Measurements from ENCODE around the gene RCAN2.
A peak's percentile ranks its signal among the peaks of the same experiment; 100 is the strongest.

Gene RCAN2

DNA sequence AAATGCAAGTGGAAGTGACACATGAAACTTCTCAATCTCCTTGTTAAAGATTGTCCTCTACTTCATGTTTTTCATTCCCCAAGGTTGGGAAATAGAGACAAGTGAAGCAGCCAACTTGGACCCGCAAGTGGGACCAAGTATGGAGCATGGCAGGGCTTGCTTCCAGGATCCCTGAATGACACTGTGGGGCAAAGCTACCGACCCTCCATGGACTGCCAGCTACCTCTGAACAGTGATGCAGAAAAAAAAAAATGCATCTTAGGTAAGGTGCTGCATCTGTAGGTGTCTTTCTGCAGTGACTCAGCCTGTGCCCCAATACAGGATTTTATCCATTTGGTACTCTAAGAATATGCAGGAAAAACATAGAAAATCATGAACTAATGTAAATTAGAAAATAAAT lies 201.4 kb downstream of the RCAN2 start:
- DNase-seq: no peak

DNA sequence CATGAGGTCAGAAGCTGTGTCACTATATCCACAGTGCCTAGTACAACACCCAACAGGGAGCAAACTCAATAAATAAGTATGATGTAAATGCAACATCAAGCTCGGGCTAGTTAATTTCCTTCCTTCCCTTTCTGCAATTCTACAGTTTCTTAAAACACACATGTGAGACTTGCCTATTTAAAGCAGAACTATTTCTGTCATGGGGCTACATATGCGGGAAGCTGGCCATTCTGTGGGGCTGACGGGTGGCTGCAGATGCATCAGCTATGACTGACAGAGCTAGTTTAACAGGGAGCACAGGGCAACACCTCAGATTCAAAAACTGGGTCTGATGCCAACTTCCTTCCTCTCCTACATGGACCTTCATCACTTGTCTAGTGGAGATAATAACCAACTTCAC lies 202.4 kb downstream of the RCAN2 start:
- DNase-seq: peak in 1 of 2 donors; percentile 4

DNA sequence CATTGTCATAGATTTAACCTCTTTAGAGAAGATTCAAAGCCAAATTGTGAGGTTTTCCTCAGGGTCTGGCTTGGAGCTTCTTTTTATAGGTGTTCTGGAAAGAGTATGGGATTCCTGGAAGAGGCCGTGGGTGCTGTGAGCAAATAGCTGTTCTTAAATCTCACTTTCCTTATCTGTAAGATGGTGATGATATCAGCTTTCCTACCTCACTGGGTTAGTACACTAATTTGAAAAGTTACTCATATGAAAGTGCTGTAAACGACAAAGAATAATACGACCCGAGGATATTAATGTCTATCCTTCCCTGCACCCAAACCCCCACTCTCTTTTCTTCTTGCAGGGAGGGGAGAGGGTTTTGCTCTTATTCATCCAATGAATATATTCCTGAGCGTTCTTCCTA lies 203.6 kb downstream of the RCAN2 start:
- DNase-seq: no peak

DNA sequence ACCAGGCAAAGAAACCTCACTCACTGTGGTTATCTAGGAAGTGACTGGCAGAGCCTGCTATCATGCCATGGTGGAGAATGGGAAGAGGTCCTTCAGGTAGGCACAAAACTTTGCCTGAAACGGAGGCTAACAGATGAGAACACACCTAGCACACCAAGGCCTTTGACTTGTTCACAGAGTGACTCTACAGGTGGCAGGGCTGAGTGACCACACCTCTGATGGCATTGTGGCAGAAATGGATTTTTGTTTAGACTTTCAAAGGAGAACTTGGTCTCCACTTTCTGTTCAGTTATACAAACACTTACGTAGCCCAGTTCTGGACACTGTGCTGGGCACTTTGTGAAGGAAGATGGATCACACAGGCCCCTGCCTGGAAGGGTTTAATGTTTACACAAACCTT lies 204.2 kb downstream of the RCAN2 start:
- no peak for DNase-seq

DNA sequence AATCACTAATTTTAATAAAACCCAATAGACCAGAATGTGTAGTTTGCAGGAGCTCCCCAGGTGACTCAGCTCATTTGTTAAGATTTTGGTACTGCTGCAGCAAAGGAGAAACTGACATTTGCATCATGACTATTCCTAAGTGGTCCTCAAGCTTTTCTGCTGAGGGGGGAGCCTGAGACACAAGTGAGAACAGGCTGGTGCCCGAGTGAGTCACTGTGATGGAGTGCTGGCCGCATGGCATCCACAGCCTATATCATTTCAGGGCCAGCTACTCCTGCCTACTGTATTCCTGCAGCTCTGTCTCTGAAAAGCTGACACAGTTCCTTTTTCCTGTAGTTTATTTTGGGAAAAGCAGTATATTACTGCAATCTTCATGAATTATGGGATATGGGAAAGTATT lies 206.8 kb downstream of the RCAN2 start:
- no peak for DNase-seq

DNA sequence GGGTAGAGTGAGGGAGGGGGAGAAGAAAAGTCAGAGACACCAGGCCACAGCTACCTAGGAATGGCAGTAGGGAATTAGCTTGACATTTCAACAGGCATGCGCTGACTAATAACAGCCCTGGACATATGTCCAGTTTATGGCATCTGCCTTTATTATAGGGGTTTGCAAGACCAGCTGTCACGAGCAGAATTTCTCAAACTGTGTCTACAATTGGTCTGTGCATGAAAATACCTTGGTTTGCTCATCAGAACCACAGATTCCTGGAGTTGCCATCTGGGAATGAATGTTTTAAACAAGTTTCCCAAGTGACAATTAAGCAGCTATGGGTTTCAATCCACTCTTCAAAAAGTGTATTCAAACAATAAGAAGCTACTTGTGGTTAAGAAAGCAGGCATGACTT lies 210.1 kb downstream of the RCAN2 start:
- no peak for DNase-seq

DNA sequence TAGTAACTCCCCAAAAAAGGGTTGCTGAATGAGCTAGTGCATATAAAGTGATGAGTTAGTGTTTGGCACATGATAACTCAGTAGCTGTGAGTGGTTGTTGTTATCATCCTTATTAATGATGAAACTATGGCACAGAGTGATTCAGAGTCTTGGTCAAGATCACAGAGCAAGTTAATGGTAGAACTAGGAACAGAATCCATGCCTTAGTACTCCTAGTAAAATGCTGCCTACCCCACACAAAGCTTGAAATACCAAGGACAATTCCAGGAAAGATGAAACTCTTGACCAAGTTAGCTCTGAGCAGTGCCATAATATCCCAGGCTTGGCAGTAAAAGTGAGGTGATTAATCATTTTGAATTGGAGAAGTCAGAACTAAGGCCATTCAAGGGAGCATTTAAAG lies 211.4 kb downstream of the RCAN2 start:
- DNase-seq: no peak

DNA sequence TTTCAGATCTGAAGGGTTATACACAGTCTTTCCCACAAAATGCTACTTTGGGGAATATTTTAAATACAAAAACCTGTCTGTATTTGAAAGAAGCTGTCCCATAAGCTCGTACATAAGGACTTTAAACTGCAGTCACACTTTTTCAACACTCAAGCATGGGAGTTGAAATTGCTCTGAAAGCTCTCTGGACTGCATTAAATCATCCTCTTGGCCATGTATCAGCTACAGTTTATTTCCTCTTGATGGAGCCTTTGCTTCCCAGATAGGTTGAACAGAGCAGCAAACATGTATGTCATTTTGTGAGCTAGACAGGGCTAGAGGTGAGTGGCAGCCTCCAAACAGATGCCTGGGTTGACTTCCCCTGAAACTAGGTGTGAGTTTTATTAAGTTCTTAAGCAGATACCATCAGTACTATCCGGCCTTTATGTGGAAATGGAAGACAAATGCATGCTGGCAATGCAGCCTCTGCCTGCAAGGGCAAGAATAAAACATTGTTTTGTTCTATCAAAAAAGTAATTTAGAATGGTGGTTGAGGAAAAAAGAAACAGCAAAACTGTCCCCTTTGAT lies 214.6 kb downstream of the RCAN2 start:
- no peak for DNase-seq

DNA sequence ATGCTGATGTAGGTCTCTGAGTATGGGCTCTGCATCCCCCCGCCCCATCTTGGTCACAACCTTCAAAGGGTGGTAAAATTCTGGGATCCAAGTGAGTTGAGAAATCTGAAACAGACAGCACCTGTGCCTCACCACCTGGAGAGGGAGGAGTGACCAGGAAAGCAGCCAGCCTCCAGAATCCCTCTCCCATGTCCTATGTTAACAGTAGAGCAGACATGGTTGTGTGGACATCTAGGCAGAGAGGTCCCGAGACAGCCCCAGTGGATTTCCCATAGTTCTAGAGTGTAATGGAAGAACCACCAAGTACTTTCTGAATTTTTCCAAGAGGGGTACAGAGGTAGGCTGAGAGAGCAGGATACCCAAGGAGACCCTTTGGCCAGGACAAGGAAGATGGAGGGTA lies 216.7 kb downstream of the RCAN2 start:
- no peak for DNase-seq

DNA sequence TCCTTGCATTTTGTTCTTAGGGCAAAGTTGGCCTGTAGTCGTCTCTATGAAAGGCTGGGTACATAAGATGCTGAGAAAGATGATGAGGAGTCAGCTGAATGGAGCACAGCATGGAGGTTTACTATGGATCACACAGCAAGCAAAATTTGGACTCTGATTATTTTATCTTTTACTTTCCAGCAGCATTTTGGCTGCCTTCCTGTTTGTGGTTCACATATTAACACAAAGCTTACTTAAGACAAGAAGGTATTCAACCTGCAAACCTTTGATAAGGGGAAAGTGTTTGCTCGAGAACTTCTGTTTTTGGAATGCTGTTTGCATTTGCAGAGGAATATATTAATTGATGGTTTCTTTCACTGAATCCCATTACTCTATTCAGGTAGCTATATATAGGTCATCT lies 217.3 kb downstream of the RCAN2 start:
- no peak for DNase-seq

DNA sequence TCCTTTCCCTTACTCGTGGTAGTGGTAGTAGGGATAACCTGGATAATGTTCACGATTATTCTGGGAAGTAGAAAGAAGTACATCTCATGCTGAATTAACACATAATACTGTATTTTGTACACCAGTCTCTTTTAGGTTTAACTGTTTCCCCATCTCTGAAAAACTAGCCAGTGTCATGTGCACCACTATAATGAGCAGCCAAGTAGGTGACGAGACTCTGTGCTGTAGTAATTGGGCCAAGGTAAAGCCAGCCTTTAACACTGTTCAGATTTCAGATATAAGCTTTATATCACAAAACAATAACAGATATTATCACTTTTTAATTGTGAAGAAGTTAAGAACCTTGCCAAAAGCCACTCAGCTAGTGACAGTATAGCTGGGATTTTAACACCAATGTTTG lies 219.5 kb downstream of the RCAN2 start:
- no peak for DNase-seq

DNA sequence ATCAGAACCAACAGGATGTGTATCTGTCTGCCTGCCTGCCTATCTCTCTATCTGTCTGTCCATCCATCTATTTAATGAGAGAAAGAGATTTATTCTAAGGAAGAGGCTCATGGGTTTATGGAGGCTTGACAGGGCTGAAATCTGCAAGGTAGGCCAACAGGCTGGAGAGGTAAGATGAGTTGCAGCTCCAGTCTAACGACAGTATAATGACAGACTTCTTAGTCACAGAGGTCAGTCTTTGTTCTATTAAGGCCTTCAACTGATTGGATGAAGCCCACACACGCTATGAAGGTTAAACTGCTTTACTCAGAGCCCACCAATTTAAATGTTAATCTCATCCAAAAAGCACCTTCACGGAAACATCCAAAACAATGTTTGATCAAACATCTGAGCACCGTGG lies 220.1 kb downstream of the RCAN2 start:
- DNase-seq: no peak

DNA sequence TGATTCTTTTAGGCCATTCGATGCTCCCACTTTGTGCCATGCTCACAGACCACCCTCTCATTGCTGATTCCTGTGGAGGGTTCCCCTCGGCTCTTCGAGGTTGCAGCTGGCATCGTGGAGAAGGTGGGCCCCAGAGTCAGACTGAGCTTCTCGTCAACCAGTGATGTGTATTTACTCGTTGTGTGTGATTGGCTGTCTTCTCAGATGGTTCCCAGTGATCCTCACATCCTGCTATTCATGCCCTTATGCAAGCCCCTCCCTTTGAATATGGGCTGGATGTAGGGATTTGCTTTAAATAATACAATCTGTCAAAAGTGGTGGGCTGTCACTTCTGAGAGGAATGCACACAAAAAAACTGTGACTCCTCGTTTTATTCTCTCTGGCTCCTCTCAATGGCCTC lies 220.9 kb downstream of the RCAN2 start:
- DNase-seq: no peak

DNA sequence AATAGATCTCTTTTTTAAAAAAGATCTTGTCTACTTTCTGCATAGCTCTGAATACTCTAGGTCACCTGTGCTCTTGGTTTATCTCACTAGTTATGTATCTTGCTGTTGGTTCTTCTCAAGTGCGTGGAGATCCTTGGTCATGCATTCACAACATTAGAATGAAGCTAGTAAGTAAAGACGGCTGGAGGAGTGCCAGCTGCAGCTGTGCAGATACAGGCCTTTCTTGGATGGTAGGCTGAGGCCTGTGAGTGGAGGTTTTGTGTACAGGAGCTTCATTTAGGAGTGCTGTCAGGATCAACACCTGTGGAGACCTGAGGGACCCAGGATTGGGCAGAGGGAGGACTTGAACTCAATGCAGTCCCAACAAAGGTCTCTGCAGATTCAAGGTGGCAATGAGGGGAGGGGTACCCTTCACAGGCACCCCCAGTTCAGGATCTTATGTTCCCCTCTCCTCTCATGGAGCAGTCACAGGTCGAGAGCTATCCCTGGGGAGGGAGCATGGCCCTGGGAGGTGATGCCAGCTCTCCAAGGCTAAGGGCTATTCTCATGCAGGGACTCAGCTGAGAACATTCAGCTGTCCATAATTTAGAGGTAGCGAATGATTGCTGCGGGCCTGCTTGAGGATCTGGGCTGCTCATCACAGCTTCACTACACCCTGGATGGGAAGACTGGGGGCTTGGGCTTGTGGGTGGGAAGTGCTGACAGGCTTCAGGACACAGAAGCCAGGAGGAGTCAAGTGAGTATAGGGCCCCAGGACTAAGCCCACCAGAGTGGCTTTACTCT lies 221.6 kb downstream of the RCAN2 start:
- DNase-seq: no peak

DNA sequence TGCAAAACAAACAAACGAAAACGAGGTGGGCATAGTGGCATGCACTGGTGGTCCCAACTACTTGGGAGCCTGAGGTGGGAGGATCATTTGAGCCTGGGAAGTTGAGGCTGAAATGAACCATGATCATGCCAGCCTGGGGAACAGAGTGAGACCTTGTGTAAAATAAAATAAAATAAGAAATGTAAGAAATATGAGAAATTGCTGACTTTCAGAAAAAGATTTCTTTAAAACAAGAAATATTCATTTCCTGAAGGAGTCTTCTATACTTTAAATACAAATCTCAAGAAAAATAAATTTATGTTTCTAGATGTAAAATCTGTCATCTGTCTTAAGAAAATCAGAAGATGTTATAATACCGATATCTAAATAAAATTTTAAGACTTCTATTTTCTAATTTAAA lies 223.7 kb downstream of the RCAN2 start:
- no peak for DNase-seq

DNA sequence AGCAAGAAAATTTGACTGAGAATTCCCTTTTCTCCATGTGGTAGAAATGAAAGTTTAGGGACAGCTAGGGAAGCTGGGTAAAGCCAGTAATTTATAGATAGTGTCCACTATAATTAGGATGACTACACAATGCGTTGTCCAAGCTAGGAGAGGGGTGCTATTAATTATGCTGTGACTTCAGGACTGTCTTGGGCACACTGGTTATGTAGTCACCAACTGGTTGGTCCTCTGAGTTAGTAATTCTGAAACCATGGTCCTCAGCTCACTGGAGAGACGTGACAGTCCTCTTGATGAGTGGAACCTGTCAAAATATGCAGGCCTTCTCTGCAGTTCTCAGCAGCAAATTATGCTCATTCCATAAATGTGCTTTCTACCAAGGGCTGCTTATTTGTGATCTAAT lies 225.9 kb downstream of the RCAN2 start:
- DNase-seq: no peak

DNA sequence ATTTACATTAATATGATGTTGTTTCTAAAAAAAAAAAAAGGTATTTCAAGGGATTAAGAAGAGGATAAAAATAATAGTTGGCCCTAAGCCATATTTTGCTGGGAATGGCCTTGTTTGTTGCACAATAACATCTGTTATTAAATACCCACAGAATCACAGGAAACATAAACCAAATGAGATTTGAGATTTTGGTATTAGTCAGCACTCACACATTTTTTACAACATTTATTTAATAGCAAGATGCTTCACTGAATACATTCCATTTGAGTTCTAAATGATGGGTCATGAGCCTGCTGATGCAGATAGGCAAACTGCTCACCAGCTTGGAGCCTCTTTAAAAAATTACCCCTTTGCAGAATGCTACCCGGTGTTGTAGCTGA lies 227.6 kb downstream of the RCAN2 start:
- no peak for DNase-seq

DNA sequence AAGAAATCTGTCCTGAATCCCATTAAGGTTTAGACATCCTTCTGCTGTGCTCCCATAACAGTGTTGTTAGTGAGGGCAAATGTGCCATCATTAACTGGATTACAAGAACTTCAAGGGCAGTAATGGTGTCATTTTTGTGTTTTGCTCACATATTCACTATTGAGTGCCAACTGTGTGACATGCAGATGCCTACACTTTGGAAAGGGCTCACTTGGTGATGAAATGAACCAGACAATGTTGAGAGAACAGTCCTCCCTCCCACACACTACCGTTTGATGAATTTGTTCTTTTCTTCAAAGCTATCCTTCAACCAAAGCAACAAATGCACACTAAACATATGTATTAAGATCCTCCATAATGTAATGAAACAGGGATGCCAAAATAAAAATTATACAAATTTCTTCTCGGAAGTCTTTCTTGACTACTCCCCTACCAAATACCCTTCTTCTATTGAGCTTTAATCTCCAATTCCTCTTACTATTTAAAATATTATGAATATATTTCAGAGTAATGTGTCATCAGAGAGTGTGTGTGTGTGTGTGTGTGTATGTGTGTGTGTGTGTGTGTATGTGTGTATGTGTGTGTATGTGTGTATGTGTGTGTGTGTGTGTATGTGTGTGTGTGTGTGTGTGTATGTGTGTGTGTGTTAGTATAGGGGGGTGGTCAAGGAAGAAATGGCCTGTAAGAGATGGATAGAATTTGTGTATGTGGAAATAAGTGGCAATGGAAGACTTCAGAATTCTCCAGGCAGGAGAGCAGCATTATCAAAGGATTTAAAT lies 228.1 kb downstream of the RCAN2 start:
- no peak for DNase-seq

DNA sequence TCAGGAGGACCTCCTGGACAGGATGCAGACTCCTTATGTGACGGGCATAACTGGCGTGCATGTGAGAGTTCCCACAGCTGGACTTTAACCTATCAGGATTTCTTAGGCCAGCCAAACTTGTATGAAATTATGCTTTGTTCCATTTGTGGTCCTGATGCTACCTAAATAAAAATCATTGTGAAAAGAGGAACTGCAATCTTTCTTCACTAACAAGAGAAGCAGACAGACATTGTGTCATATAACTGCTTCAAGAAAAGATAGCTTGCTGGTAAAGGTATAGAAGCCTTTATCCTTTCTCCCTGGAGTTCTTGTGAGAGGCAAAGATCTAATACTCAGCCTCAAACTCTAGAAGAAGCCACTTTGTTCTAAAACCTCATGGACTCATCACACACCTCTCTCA lies 233.0 kb downstream of the RCAN2 start:
- no peak for DNase-seq

DNA sequence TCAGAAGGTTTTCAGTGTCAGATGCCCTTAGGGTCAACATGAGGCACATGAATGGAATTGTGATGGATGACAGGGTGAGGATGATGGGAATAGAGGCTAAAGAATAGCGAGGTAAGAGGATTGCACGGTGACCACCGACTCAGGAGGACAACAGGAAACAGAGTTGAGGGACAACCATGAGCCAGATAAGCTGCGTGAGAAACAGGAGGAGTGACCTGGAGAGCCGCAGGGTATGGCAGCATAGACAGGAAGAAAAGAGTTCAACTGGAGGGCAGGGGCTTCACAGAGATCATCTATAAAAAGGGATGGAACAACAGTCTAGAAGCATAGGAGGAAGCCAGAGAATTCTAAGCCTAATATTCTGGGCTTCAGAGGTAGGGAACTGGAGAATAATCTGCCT lies 235.7 kb downstream of the RCAN2 start:
- DNase-seq: no peak

DNA sequence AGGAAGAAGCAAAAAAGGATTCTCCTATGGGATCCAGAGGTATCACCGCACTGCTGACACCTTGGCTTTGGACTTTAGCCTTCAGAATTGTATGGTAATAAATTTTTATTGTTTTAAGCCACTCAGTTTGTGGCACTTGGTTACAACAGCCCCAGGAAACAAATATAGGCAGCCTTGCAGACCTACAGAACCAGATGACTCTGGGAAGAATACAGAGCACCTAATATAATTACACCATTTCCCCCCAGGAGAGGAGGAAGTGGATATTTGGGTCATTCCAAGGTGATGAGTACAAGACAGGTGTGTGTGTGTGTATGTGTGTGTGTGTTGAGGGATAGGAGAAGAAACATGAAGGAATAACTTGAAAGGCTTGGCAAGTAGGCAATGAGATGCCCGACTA lies 236.3 kb downstream of the RCAN2 start:
- DNase-seq: no peak

DNA sequence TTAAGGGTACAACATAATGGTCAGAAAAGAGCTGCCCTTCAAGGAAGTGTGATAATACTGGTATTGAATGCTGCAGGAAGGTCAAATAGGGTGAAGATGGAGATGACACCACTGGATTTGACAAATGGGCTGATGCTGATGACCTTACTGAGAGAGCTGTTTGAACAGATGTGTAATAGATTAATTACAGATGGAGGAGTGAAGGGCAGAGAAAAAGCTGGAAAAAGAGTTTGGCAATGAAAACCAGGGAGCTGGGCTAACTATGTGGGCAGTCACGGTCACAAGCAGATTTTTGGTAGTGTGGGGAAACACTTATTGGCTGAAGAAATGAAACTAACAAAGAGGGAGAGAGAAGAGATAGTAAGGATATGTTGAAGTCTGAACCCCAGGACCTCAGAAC lies 236.9 kb downstream of the RCAN2 start:
- DNase-seq: no peak

DNA sequence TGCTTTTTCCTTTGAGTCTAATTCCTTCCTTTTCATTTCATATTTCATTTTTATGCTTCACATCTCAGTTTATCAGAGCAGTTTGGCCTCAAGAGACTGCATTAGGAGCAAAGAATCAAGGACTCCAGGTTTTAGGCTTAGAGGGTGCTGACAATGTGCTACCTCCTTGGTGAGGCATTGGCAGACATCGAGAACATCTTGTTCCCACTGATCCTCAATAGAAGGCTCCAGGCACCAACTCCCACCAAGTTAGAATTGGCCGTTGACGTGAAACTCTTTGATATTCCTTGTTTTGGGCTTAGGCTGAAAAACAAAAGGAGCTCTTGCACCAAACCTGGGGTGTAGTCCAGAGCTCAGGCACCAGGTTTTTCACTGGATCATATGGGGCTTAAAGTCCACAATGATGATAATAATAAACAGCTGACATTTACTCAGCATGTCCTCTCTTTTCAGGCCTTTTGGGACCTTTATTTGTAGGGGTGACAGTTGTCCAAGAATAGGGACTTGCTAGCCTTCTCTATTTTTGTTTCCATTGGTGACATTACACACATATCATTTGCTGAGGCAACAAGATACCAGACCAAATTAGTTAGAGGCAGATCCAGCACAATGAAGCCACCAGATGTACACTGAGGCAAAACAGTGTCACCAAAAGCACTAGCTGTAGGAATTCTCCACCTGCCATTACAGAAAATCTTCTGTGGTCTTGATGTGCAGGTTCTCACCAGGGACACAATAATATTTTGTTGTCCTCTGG lies 239.5 kb downstream of the RCAN2 start:
- DNase-seq: no peak

Measured in inflammatory macrophage (primary cell).